GM12801 (cell line): ENCODE data around the gene MSI1.

ENCODE experiments used
- CTCF ChIP-seq: IDR thresholded peaks from one replicate; pipeline ENCODE4 v1.5.1; 2011; ENCODE audit warnings: control low read depth; ENCODE audit not compliant: insufficient read length; ENCODE audit errors: extremely low read depth

MSI1 gene

GRCh38 chr12:120353556-120354317 is 15.2 kb downstream of the MSI1 start:
- TF ChIP-seq CTCF = no peak

GRCh38 chr12:120353136-120353535 is 15.8 kb downstream of the MSI1 start:
- TF ChIP-seq CTCF = no peak

DNA sequence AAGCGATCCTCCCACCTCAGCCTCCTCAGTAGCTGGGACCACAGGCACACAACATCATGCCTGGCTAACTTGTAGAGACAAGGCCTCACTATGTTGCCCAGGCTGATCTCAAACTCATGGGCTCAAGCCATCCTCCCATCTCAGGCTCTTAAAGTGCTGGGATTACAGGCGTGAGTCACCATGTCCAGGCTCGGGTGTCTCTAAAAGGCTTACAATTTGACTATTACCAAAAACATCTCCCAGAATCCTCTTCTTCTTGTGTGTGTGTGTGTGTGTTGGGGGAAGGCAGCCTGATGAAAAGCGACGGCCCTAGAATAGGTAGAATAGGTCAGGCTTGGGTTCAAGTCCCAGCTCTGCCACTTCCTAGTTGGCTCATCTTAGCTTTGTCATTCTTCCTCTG is 16.8 kb downstream of the MSI1 start:
- TF ChIP-seq CTCF = no peak

GRCh38 chr12:120350576-120351350 is 18.2 kb downstream of the MSI1 start:
- no peak for TF ChIP-seq CTCF

GRCh38 chr12:120347766-120348165 is 21.2 kb downstream of the MSI1 start:
- TF ChIP-seq CTCF = no peak

DNA sequence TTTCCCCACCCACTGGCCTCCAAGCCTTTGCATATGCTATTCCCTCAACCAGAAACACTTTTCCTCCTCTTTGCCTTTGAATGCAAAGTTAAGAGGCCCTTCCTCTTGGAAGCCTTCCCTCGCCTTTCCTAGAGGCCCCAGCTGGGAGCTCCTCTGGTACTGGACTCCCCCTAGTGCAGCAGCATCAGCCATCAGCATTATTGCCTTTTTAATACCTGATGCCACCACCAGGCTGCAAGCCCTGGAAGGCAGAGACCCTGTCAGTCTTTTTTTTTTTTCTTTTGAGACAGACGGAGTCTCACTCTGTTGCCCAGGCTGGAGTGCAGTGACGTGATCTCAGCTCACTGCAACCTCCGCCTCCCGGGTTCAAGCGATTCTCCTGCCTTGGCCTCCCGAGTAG is 22.3 kb downstream of the MSI1 start:
- TF ChIP-seq CTCF = no peak

GRCh38 chr12:120346031-120346430 is 22.9 kb downstream of the MSI1 start:
- no peak for TF ChIP-seq CTCF
